Psoas muscle (tissue), 8 donors: ENCODE data around the gene SLC31A1. TPM values are rescaled to one million over a fixed set of nuclear protein-coding genes. Genes with fewer than 3 reads are reported as not detected.

ENCODE experiments used
- ATAC-seq, 4 donors: fragments of 200-7000 bp; cut with Tn5 transposase; one replicate each; pipeline ENCODE4 v1.9.1; 2020; ENCODE audit warnings: moderate library complexity in 3 of 4, mild to moderate bottlenecking in 2 of 4
- DNase-seq, 2 donors: peaks; one replicate each; pipeline ENCODE4 v3.0.0-alpha.2; 2020
- H3K27ac ChIP-seq: fragments of 200-600 bp; one replicate; pipeline ENCODE4 v1.8.0; 2022
- H3K27me3 ChIP-seq, 3 donors: fragments of 200-600 bp in 1 of 3; one replicate each; pipeline versions ENCODE4 v1.6.1 to v1.8.0; 2013 to 2022; ENCODE audit warnings: low read length in 2 of 3, mild to moderate bottlenecking in 2 of 3, moderate library complexity in 1 of 3; ENCODE audit not compliant: insufficient read depth in 3 of 3
- H3K36me3 ChIP-seq, 2 donors: fragments of 200-600 bp in 1 of 2; one replicate each; pipeline versions ENCODE4 v1.6.1 to v1.8.0; 2013 to 2022; ENCODE audit warnings: low read depth in 1 of 2, mild to moderate bottlenecking in 1 of 2, moderate library complexity in 1 of 2; ENCODE audit not compliant: insufficient read depth in 1 of 2
- H3K4me1 ChIP-seq: fragments of 200-600 bp; one replicate; pipeline ENCODE4 v1.8.0; 2022
- H3K4me3 ChIP-seq: fragments of 200-600 bp; one replicate; pipeline ENCODE4 v1.8.0; 2022; ENCODE audit warnings: mild to moderate bottlenecking
- H3K9me3 ChIP-seq: fragments of 200-600 bp; one replicate; pipeline ENCODE4 v1.8.0; 2022
- CTCF ChIP-seq: fragments of 200-600 bp; IDR thresholded peaks from one replicate; pipeline ENCODE4 v1.8.0; 2022; ENCODE audit warnings: antibody characterized with exemption
- WGBS, 3 donors: extraction: QIAGEN DNeasy Blood & Tissue Kit; methylation state at CpG; one replicate each; pipeline versions ENCODE4 v1.1.6 to v1.1.7; 2013; 5-methylcytosine and 5-hydroxymethylcytosine counted together
- intact Hi-C, 2 donors: fragments of 100-400 bp; cut with DNase I; formaldehyde crosslinking; loops; one replicate each; pipeline versions ENCODE4 v1.11.0 to v1.14.2; 2022
- polyA plus RNA-seq, 3 donors: library from polyadenylated mRNA; stranded (reverse); fragments of 200-250 nt; gene quantifications; one replicate each; pipeline ENCODE4 v1.2.3, GENCODE V29; 2013
- total RNA-seq, 4 donors: library from RNA; stranded (reverse); fragmentation: NEBNext Ultra II Directional in 2 of 4; extraction: Animal tissue kit (Norgen Biotek cat#: 25700) in 2 of 4; gene quantifications; one replicate each; pipeline versions ENCODE4 v1.2.1 to v1.2.4, GENCODE V29; 2021 to 2023
- donor health status: healthy with polysubstance abuse.
- donor health status: DM: no; HTN: no; CAD: no; lungs with moderate emphysema.
- donor health status: Bipolar disorder and iron deficiency.
- donor health status: healthy.
- donor health status: DM: yes; HTN: yes; CAD: no.
- donor health status: DM: no; HTN: no; CAD: no.
- donor health status: DM: no; HTN: no; CAD: no.
- donor health status: DM: yes; HTN: yes; CAD: no.

Gene SLC31A1
- total and polyA plus RNA-seq, 7 donors, result 3.3 to 10.2 (median 4.9) TPM

GRCh38 chr9:113185271-113185670, 36.1 kb upstream of the SLC31A1 start:
- Histone ChIP-seq H3K36me3 (peaks cover 20 to 100% of the 10 kb centered on the region in 2 donors), H3K4me3 (no peak overlapping the region), H3K9me3 (no peaks in the 10 kb centered on the region), H3K4me1 (no peaks in the 10 kb centered on the region), H3K27me3 (no peaks in the 10 kb centered on the region), H3K27ac (no peak overlapping the region)
- 96 to 98% (median 96%) methylated on average over 4 of the region's 4 CpGs for WGBS, 3 donors
- ATAC-seq, result no peak
- intact Hi-C loops, result no loop called here
- no peak for DNase-seq
- no peak for TF ChIP-seq CTCF

DNA sequence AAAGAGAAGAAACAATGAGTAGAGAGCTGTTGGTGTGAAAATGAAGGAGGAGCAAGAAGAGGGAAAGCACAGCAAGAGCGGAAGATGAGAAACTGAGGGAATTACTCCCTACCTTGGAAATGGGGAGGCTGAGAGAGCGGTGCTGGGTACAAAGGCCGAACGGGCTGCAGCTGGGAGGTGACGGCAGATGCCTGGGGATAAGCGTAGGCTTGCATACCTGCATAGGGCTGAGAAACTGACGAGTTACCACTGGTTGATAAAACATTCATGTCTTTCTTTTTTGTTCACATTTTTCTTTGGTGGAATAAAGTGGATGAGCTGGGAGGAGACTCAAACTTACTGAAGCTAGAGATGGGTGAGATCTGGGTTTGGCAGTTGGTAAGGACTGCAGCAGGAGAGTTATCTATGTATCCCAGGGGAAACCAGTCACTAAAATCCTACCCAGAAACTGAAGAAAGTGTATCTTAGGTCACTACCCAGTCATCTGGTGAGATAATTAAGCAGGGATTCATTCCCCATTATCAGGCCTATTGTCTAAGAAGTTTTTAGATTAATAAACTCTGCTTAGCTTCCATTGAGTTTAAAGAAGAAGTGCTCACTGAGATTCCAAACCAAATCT, 35.1 kb upstream of the SLC31A1 start:
- no peak for TF ChIP-seq CTCF
- intact Hi-C loops, result no loop called here
- DNase-seq (no peak), ATAC-seq (no peak)
- WGBS, 3 donors, result 95 to 98% (median 97%) methylated on average over 7 of the region's 7 CpGs
- H3K36me3 ChIP-seq, result peaks cover 20 to 100% of the 10 kb centered on the region in 2 donors
- no peaks in the 10 kb centered on the region for H3K27me3 ChIP-seq
- no peak overlapping the region for H3K4me3 ChIP-seq
- H3K27ac ChIP-seq, result no peak overlapping the region
- H3K9me3 ChIP-seq, result no peaks in the 10 kb centered on the region
- no peaks in the 10 kb centered on the region for H3K4me1 ChIP-seq

- H3K4me3 ChIP-seq, result no peak overlapping the region
- peaks cover 17 to 100% of the 10 kb centered on the region in 2 donors for H3K36me3 ChIP-seq
- WGBS, 3 donors, result 87 to 90% (median 90%) methylated on average over 9 of the region's 9 CpGs
- no peak for TF ChIP-seq CTCF
- intact Hi-C loops, result no loop called here
- H3K27ac ChIP-seq, result peak overlapping the region; percentile 39
- no peaks in the 10 kb centered on the region for H3K27me3 ChIP-seq
- peak in 1 of 2 donors; percentile 54 for DNase-seq
- H3K9me3 ChIP-seq, result no peaks in the 10 kb centered on the region
- peak; percentile 28 to 88 (median 79) for ATAC-seq
- no peaks in the 10 kb centered on the region for H3K4me1 ChIP-seq
Observed at GRCh38 chr9:113187929-113188595, 33.3 kb upstream of the SLC31A1 start.

DNA sequence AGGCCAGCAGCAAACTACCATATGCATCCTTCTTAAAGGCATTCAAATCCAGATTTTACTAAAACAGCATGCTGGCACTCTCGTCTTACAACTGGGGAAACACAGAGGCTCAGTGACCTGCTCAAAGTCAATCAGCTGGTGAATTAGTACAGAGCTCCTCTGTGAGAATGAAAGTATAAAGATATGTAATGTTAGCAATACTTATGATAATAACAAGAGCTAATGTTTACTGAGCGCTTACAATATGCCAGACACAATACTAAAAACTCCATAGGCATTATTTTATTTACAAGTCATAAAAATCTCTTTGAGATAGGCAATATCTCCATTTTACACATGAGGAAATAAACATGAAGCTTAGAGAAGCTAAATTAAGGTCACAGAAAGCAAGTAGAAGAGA, 28.9 kb upstream of the SLC31A1 start:
- H3K4me3 ChIP-seq, result no peak overlapping the region
- ATAC-seq (no peak), DNase-seq (no peak)
- 42 to 69% (median 59%) methylated on average over 2 of the region's 2 CpGs for WGBS, 3 donors
- intact Hi-C loops, result loop anchor here in 1 of 2 donors (10.0 kb wide), 1 partner anchor 1818 kb away; no protein-coding TSS in a partner anchor
- H3K4me1 ChIP-seq, result no peaks in the 10 kb centered on the region
- peaks cover under 1 to 92% of the 10 kb centered on the region in 2 donors for H3K36me3 ChIP-seq
- H3K9me3 ChIP-seq, result no peaks in the 10 kb centered on the region
- no peak for TF ChIP-seq CTCF
- no peaks in the 10 kb centered on the region for H3K27me3 ChIP-seq
- no peak overlapping the region for H3K27ac ChIP-seq
